ENCODE data around the gene LIN7B.

The LIN7B gene

GRCh38 chr19:49165111-49165750, 51.1 kb downstream of the LIN7B start:
- DNase-seq (ENCODE audit: low read depth in 2 of 2) = no peak

GRCh38 chr19:49165865-49166301, 51.7 kb downstream of the LIN7B start:
- no peak for DNase-seq (ENCODE audit: low read depth in 2 of 2)

- no peak for DNase-seq (ENCODE audit: low read depth in 2 of 2)
These were observed 53.8 kb downstream of the LIN7B start for GRCh38 chr19:49167857-49168409.
